Activated CD4-positive, CD25-positive, alpha-beta regulatory T cell treated with anti-CD3 and anti-CD28 coated beads, Interleukin-2, amount 50 U/mL, for 16 hours (primary cell): ENCODE data around the gene ZNF200.
"Not testable (repeated sequence)": the region's sequence is repeated elsewhere in the genome, so short reads cannot be mapped to it uniquely, and the experiment has no call there.

Source experiments
- DNase-seq: peaks from one replicate; pipeline ENCODE4 v3.0.0-alpha.2; 2020; ENCODE audit warnings: low read depth, low spot score

ZNF200 gene, protein sequence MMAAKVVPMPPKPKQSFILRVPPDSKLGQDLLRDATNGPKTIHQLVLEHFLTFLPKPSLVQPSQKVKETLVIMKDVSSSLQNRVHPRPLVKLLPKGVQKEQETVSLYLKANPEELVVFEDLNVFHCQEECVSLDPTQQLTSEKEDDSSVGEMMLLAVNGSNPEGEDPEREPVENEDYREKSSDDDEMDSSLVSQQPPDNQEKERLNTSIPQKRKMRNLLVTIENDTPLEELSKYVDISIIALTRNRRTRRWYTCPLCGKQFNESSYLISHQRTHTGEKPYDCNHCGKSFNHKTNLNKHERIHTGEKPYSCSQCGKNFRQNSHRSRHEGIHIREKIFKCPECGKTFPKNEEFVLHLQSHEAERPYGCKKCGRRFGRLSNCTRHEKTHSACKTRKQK

DNA sequence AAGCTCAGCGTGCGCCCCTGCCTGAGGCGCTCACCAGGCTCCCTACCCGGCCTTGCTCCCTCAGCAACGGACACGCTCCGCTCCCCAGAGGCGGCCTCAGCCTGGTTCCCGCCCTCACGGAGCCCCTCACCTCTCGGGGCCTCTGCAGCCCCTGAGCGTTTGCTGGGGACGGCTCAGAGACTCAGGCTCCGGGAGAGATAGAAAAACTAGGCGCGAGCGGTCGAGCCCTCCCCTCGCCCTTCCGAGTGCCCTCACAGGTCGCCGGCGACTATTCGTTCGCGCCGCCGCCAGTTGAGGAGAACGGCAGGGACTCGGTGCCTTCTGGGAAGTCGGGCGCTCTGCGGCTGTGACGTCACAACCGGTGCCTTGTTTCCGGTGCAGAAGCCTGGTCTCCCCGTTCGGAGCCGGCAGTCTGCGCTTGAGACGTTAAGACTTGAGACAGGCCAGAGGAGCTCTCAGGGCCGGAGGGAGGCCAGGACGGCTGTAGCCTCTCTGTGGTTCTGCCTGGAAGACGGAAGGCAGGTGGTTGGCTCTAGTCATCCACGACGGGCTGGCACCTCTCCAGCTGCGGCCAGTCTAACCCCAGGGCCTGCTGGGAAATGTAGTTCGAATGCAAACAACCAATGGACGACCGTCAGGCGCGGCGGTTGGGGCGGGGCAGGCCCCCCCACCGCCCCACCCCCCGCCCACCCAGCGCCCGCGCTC is at the start of gene ZNF200:
TSS of gene ZNF200 (minus strand) at position 302 of the 705 bp plus-strand sequence. CDS start 1,403 bp downstream, outside the sequence.
- peak; percentile 83 for DNase-seq

GRCh38 chr16:3283543-3284447 is 48.8 kb upstream of the ZNF200 start:
- no peak for DNase-seq

DNA sequence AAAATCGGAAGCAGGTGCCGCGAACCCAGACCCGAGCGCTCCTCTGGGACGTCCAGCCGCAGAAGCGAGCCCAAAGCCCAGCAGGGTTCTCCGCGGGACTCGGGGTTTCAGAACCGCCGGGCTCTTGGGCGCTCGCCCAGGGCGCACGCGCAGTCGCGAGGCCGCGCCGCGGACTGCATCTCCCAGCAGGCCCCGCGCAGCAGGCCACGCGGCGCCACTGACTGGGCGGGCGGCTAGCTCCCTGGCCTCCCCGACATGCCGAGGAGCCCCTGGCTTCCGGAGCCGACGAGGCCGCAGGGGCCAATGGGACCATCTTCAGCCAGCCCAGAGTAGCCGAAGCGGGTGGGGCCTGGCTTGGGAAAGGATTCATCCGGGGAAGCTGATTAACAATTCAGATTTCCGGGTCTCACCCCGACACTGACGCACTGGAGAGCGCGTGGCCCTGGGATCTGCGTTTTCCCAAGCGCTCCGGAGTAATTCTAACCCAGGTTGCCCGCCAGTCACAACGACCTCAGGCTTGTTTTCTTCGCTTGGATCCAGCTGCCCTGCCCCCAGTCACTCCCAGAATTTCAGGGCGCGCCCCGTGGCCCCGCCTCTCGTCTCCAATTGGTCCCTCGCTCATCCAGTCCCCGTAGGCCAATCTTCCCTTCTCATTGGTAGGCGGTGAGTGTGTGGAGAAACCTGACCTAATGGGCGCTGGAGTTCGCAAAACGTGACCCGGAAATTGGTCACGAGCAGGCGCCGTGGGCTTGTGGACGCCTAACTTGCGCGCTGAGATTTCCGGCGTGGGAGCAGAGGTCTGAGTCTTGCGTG is 48.0 kb upstream of the ZNF200 start, which contains the start of gene ZNF263:
TSS of gene ZNF263 (plus strand) at position 762 of the 813 bp plus-strand sequence. CDS start 328 bp downstream, outside the sequence.
- peak; percentile 90 for DNase-seq

- no peak for DNase-seq
Observed at GRCh38 chr16:3282103-3282729, 47.3 kb upstream of the ZNF200 start.

GRCh38 chr16:3281222-3281820 is 46.4 kb upstream of the ZNF200 start:
- no peak for DNase-seq

GRCh38 chr16:3276679-3277078 is 41.7 kb upstream of the ZNF200 start:
- no peak for DNase-seq

- no peak for DNase-seq
Observed at GRCh38 chr16:3274947-3275346, 40.0 kb upstream of the ZNF200 start.

DNA sequence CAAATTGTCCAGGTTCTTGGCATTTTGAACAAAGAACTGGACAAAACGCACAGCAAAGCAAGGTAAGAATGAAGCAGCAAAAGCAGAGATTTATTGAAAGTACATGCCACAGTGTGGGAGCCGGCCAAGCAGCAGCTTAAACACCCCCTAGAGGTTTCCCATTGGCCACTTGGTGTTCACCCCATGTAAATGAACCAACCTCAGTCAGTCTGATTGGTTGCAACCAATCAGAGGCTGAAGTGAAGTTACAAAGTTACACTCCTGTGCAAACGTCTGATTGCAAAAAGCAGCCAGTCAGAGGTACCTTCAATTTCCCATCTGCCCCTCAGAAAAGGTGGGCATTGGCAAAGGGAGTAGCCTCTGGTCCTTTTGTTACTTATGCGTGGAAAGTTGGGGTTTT is 39.5 kb upstream of the ZNF200 start:
- DNase-seq = no peak

GRCh38 chr16:3271281-3271680 is 36.3 kb upstream of the ZNF200 start:
- DNase-seq = not testable (repeated sequence)

DNA sequence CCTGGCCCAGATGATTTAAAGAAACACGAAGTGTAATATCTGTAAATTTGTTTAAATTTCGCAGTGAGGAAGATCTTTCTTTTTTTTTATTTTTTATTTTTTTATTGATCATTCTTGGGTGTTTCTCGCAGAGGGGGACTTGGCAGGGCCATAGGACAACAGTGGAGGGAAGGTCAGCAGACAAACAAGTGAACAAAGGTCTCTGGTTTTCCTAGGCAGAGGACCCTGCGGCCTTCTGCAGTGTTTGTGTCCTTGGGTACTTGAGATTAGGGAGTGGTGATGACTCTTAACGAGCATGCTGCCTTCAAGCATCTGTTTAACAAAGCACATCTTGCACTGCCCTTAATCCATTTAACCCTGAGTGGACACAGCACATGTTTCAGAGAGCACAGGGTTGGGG is 35.8 kb upstream of the ZNF200 start:
- DNase-seq = not testable (repeated sequence)

- no peak for DNase-seq
Observed at GRCh38 chr16:3268294-3268693, 33.3 kb upstream of the ZNF200 start.

GRCh38 chr16:3266873-3267537 is 32.0 kb upstream of the ZNF200 start:
- DNase-seq = no peak

DNA sequence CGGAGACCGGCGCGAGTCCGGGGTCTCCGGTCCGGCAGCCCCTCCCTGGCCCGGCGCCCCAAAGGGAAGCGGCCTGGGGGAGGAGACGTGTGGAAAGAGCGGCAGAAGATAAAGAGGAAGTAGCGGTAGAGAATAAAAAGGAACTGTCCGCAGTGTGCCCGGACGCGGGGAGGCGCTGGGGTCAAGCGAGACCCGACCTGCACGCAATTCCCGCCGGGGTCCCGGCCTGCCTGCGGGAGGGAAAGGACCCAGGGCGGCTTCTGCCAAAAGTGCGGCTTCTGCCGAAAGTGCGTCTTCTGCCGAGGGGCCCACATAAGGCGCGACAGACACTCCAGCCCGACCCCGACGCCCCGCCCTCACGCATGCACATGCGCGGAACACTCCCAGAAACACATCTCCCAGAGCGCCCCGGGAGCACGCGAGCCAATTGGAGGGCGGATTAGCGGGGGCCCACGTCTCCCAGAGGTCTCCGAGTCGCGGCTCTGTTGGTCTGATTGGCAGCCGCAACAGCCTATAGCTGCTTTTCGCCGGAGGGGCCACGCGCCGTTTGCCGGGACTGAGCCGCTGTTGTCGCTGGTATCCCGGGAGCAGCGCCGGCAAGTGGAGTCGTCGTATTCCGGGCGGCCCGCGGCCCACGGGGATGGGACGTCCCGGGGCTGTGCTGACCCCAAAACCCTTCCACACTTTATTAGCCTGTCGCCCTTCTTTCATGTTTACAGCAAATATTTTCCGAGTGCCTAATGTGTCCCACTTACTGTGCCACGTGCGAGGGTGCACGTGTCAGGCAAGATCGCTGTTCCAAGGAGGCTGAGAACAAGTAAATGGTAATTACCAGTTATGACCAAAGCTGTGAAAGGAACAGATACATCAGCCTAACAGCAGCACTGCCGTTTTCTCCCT is 29.4 kb upstream of the ZNF200 start:
- DNase-seq = peak; percentile 93

DNA sequence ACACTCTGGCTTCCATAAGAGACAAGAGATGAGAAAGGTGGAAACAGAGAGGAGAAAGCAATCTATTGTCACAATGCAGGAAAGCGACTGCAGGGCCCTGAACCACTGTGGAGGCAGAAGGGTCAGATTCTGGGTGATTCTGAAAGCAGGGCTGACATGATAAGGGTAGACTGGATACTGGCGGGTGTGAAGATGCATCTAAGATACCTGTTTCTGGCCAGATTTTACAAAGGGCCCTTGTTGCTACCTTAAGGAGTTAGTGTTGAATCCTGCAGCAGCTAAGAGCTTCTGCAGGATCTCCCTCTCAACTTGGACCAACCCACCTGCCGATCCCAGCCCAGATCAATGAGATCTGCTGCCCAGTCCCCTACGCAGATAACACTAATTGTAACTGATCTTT is 27.6 kb upstream of the ZNF200 start:
- DNase-seq = no peak

DNA sequence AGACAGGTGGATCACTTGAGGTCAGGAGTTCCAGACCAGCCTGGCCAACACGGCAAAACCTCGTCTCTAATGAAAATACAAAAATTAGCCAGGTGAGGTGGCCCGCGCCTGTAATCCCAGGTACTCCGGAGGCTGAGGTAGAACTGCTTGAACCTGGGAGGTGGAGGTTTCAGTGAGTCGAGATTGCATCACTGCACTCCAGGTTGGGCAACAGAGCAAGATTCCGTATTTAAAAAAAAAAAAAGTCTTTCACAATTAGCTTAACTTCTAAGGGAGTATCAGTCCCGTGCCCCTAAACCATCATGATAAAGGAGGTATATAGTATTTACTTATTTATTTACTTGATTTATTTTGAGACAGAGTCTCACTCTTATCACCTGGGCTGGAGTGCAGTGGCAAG is 24.9 kb upstream of the ZNF200 start:
- DNase-seq = no peak

DNA sequence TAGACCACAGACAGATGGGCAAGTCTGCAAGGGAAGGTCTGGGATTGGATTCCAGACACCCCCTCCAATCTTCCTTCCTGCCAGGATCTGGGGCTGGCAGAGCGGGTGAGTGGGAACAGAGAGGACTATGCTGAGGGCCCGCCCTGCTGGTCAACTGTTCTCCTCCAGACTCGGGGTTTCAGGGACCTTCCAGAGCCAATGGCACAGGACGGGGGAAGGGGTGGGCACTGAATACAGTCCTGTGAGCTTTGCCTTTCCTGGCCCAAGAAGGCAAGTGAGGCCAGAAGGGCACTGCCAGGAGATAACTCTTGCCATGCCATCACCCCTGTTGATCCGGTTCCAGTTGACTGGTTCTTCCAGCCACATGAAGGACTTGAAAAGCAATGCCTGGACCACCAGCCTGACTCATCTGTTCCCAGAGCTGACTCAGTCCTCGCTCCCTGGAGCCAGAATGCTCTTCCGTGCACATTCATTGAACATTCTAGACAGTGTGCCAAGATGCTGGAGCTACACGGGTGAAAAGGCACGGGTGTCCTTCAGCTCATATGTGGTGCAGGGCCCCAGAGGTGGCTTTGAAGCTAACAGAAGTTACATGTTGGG is 22.0 kb upstream of the ZNF200 start:
- DNase-seq = no peak

DNA sequence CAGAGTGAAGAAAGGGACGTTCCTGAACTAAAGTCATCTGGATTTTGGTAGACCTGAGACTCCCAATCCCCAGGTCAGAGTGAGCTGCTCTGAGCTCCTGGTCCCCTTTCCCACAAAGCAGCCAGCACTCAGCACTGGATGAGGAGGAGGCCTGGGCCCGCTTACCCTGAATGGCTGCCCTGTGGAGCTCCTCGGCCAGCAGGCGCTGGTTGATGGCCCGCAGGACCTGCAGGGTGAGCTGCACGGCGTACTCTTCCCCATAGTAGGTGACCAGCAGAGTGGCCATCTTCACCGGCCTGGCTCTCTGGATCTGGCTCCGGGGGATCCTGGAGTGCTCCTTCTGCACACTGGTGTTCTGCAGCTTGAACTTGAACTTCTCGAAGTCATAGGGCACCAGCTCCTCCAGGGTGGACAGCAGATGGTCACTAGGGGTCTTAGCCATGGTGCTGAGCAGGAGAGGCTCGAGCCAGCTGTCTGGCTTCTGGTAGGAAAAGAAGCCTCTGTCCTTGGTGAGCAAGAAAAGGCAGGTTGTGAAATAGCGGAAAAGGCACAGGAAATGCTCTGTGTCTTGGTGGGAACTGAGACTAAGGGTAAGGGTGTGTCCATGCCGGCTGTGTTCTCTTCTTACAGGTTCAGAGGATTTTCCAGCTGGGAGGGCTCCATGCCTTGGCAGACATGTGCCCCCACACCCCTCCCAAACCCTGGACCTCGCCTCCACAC is 21.3 kb upstream of the ZNF200 start, which contains the start of gene MEFV:
TSS of gene MEFV (minus strand) at position 488 of the 720 bp plus-strand sequence. CDS start at position 442, 46 bp downstream.
- DNase-seq = no peak
